Measurements from ENCODE around the gene FBXO31.

The FBXO31 gene

GRCh38 chr16:87293990-87294389 is 89.6 kb downstream of the FBXO31 start:
- H3K9ac ChIP-seq (ENCODE audit: insufficient read length, low read depth): no peak overlapping the region
- no peak overlapping the region for H3K4me3 ChIP-seq (ENCODE audit: insufficient read length, low read depth)
- no peaks in the 10 kb centered on the region for H3K36me3 ChIP-seq (ENCODE audit: insufficient read depth, insufficient read length, low read length)
- peaks cover 5% of the 10 kb centered on the region; the same call in 1 of the 2 replicates for H3K9me3 ChIP-seq (ENCODE audit: insufficient read depth, low read length)
- no peak for DNase-seq (ENCODE audit: low read depth, low spot score)
- no peaks in the 10 kb centered on the region for H3K4me1 ChIP-seq (ENCODE audit: insufficient read depth, insufficient read length)
- H3K27me3 ChIP-seq (ENCODE audit: insufficient read depth, insufficient read length): no peaks in the 10 kb centered on the region
- no peak for TF ChIP-seq ZNF274 (IDR thresholded peaks at IDR 0.05; ENCODE audit: low read depth, low read length)
- no peak for TF ChIP-seq SUZ12 (IDR thresholded peaks at IDR 0.05; ENCODE audit: extremely low read depth, insufficient read depth, insufficient read length)
- TF ChIP-seq YY1 (IDR thresholded peaks at IDR 0.05; ENCODE audit: insufficient read depth, insufficient read length): no peak

- H3K9ac ChIP-seq (ENCODE audit: insufficient read length, low read depth): no peak overlapping the region
- no peaks in the 10 kb centered on the region for H3K27me3 ChIP-seq (ENCODE audit: insufficient read depth, insufficient read length)
- TF ChIP-seq ZNF274 (IDR thresholded peaks at IDR 0.05; ENCODE audit: low read depth, low read length) (no peak), SUZ12 (IDR thresholded peaks at IDR 0.05; ENCODE audit: extremely low read depth, insufficient read depth, insufficient read length) (no peak), YY1 (IDR thresholded peaks at IDR 0.05; ENCODE audit: insufficient read depth, insufficient read length) (no peak)
- peaks cover 14% of the 10 kb centered on the region; the same call in 1 of the 2 replicates for H3K9me3 ChIP-seq (ENCODE audit: insufficient read depth, low read length)
- no peaks in the 10 kb centered on the region for H3K36me3 ChIP-seq (ENCODE audit: insufficient read depth, insufficient read length, low read length)
- H3K4me3 ChIP-seq (ENCODE audit: insufficient read length, low read depth): no peak overlapping the region
- no peaks in the 10 kb centered on the region for H3K4me1 ChIP-seq (ENCODE audit: insufficient read depth, insufficient read length)
- no peak for DNase-seq (ENCODE audit: low read depth, low spot score)
These were observed 91.6 kb downstream of the FBXO31 start for GRCh38 chr16:87291944-87292343.

- Histone ChIP-seq H3K27me3 (ENCODE audit: insufficient read depth, insufficient read length) (no peaks in the 10 kb centered on the region), H3K36me3 (ENCODE audit: insufficient read depth, insufficient read length, low read length) (no peaks in the 10 kb centered on the region), H3K4me1 (ENCODE audit: insufficient read depth, insufficient read length) (no peaks in the 10 kb centered on the region), H3K9ac (ENCODE audit: insufficient read length, low read depth) (no peak overlapping the region), H3K9me3 (ENCODE audit: insufficient read depth, low read length) (peaks cover 14% of the 10 kb centered on the region; the same call in 1 of the 2 replicates), H3K4me3 (ENCODE audit: insufficient read length, low read depth) (no peak overlapping the region)
- TF ChIP-seq YY1 (IDR thresholded peaks at IDR 0.05; ENCODE audit: insufficient read depth, insufficient read length) (no peak), SUZ12 (IDR thresholded peaks at IDR 0.05; ENCODE audit: extremely low read depth, insufficient read depth, insufficient read length) (no peak), ZNF274 (IDR thresholded peaks at IDR 0.05; ENCODE audit: low read depth, low read length) (no peak)
- DNase-seq (ENCODE audit: low read depth, low spot score): no peak
These were observed 94.7 kb downstream of the FBXO31 start for GRCh38 chr16:87288753-87289362.

GRCh38 chr16:87286839-87287626 is 96.5 kb downstream of the FBXO31 start:
- Histone ChIP-seq H3K4me3 (ENCODE audit: insufficient read length, low read depth) (no peak overlapping the region), H3K4me1 (ENCODE audit: insufficient read depth, insufficient read length) (no peaks in the 10 kb centered on the region), H3K9ac (ENCODE audit: insufficient read length, low read depth) (no peak overlapping the region), H3K27me3 (ENCODE audit: insufficient read depth, insufficient read length) (no peaks in the 10 kb centered on the region), H3K36me3 (ENCODE audit: insufficient read depth, insufficient read length, low read length) (no peaks in the 10 kb centered on the region), H3K9me3 (ENCODE audit: insufficient read depth, low read length) (peaks cover 12% of the 10 kb centered on the region; the same call in 1 of the 2 replicates)
- no peak for TF ChIP-seq SUZ12 (IDR thresholded peaks at IDR 0.05; ENCODE audit: extremely low read depth, insufficient read depth, insufficient read length)
- TF ChIP-seq YY1 (IDR thresholded peaks at IDR 0.05; ENCODE audit: insufficient read depth, insufficient read length): no peak
- TF ChIP-seq ZNF274 (IDR thresholded peaks at IDR 0.05; ENCODE audit: low read depth, low read length): no peak
- DNase-seq (ENCODE audit: low read depth, low spot score): no peak

GRCh38 chr16:87284183-87284582 is 99.4 kb downstream of the FBXO31 start:
- no peak for TF ChIP-seq YY1 (IDR thresholded peaks at IDR 0.05; ENCODE audit: insufficient read depth, insufficient read length)
- no peak for TF ChIP-seq SUZ12 (IDR thresholded peaks at IDR 0.05; ENCODE audit: extremely low read depth, insufficient read depth, insufficient read length)
- no peak for TF ChIP-seq ZNF274 (IDR thresholded peaks at IDR 0.05; ENCODE audit: low read depth, low read length)
- Histone ChIP-seq H3K36me3 (ENCODE audit: insufficient read depth, insufficient read length, low read length) (no peaks in the 10 kb centered on the region), H3K4me1 (ENCODE audit: insufficient read depth, insufficient read length) (no peaks in the 10 kb centered on the region), H3K9me3 (ENCODE audit: insufficient read depth, low read length) (peaks cover 9% of the 10 kb centered on the region; the same call in 1 of the 2 replicates), H3K9ac (ENCODE audit: insufficient read length, low read depth) (no peak overlapping the region), H3K27me3 (ENCODE audit: insufficient read depth, insufficient read length) (peaks cover 3% of the 10 kb centered on the region), H3K4me3 (ENCODE audit: insufficient read length, low read depth) (no peak overlapping the region)
- DNase-seq (ENCODE audit: low read depth, low spot score): no peak

GRCh38 chr16:87279094-87279658 is 104.4 kb downstream of the FBXO31 start:
- Histone ChIP-seq H3K9ac (ENCODE audit: insufficient read length, low read depth) (peak overlapping the region; percentile 66), H3K9me3 (ENCODE audit: insufficient read depth, low read length) (no peaks in the 10 kb centered on the region), H3K4me1 (ENCODE audit: insufficient read depth, insufficient read length) (peaks cover 11% of the 10 kb centered on the region), H3K27me3 (ENCODE audit: insufficient read depth, insufficient read length) (peaks cover 8% of the 10 kb centered on the region), H3K36me3 (ENCODE audit: insufficient read depth, insufficient read length, low read length) (no peaks in the 10 kb centered on the region), H3K4me3 (ENCODE audit: insufficient read length, low read depth) (no peak overlapping the region)
- TF ChIP-seq SUZ12 (IDR thresholded peaks at IDR 0.05; ENCODE audit: extremely low read depth, insufficient read depth, insufficient read length) (no peak), ZNF274 (IDR thresholded peaks at IDR 0.05; ENCODE audit: low read depth, low read length) (no peak), YY1 (IDR thresholded peaks at IDR 0.05; ENCODE audit: insufficient read depth, insufficient read length) (no peak)
- DNase-seq (ENCODE audit: low read depth, low spot score): no peak
